ENCODE data around the gene DNPH1. TPM values are rescaled to one million over a fixed set of nuclear protein-coding genes. Genes with fewer than 3 reads are reported as not detected.
A peak's percentile ranks its signal among the peaks of the same experiment; 100 is the strongest.

Gene DNPH1
- total and polyA plus RNA-seq, 3 experiments from 2014 or later = 68.2 to 80.0 (median 68.3) TPM

GRCh38 chr6:43274916-43275597, 45.8 kb upstream of the DNPH1 start:
- Mint-ChIP-seq H3K9me3 (no peaks in the 10 kb centered on the region), H3K27me3 (peaks cover 19 to 43% of the 10 kb centered on the region in 2 donors), H3K27ac (peak overlapping the region in 4 of 8 donors; percentile 2 to 81 (median 44)), H3K4me1 (peaks cover 7 to 19% (median 9%) of the 10 kb centered on the region in 3 donors), H3K4me3 (peak overlapping the region; percentile 58 to 85 (median 78)), H3K36me3 (no peaks in the 10 kb centered on the region)
- Histone ChIP-seq H3K9me3 (ENCODE audit: low read length) (no peaks in the 10 kb centered on the region), H3K27me3 (ENCODE audit: insufficient read depth, low read length, poor library complexity, severe bottlenecking) (peaks cover 18% of the 10 kb centered on the region), H3K4me3 (ENCODE audit: low read length) (peak overlapping the region; percentile 66), H3K4me1 (ENCODE audit: insufficient read depth, low read length) (peaks cover 11% of the 10 kb centered on the region), H3K36me3 (ENCODE audit: insufficient read depth, low read length) (no peaks in the 10 kb centered on the region), H3K27ac (ENCODE audit: low read depth, low read length) (no peak overlapping the region)
- DNase-seq = peak; percentile 11 to 59 (median 15)
- POLR2A ChIA-PET = interaction anchor here (1.2 kb wide), 1 partner anchor 51 kb away, joined by 3 read pairs; no protein-coding TSS in a partner anchor
- CTCF ChIA-PET = interaction anchor here (1.1 kb wide), 1 partner anchor 123 kb away, joined by 3 read pairs; no protein-coding TSS in a partner anchor

GRCh38 chr6:43274127-43274915, 45.0 kb upstream of the DNPH1 start:
- Mint-ChIP-seq H3K27ac (peak overlapping the region in 3 of 8 donors; percentile 47 to 81 (median 70)), H3K4me1 (peaks cover 7 to 19% (median 10%) of the 10 kb centered on the region in 3 donors), H3K9me3 (no peaks in the 10 kb centered on the region), H3K36me3 (no peaks in the 10 kb centered on the region), H3K4me3 (peak overlapping the region; percentile 33 to 84 (median 77)), H3K27me3 (peaks cover 22 to 45% of the 10 kb centered on the region in 2 donors)
- CTCF ChIA-PET = no interaction called here
- Histone ChIP-seq H3K27me3 (ENCODE audit: insufficient read depth, low read length, poor library complexity, severe bottlenecking) (peaks cover 18% of the 10 kb centered on the region), H3K9me3 (ENCODE audit: low read length) (no peaks in the 10 kb centered on the region), H3K36me3 (ENCODE audit: insufficient read depth, low read length) (no peaks in the 10 kb centered on the region), H3K4me1 (ENCODE audit: insufficient read depth, low read length) (peaks cover 11% of the 10 kb centered on the region), H3K4me3 (ENCODE audit: low read length) (no peak overlapping the region), H3K27ac (ENCODE audit: low read depth, low read length) (no peak overlapping the region)
- POLR2A ChIA-PET = no interaction called here
- no peak for DNase-seq

DNA sequence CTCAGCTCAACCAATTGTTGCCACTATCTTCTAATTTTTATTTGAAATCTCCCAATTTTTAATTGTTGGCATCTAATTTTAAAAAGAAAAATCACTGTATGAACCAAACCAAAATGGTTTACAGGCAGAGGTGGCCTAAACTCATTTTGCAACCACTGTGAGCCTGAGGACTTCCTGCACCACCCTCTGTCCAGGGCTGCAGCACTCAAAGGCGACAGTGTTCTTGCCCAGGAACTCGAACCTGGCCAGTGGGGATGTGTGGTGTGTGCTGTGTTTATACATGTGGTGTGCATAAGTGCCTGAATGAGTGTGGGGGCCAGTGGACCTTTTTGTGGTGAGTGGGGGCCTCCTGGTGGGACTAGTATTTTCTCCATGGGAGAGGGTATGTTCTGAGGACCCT, 44.4 kb upstream of the DNPH1 start:
- POLR2A ChIA-PET = no interaction called here
- Mint-ChIP-seq H3K27ac (peak overlapping the region in 2 of 8 donors; percentile 70 to 73), H3K36me3 (no peaks in the 10 kb centered on the region), H3K9me3 (no peaks in the 10 kb centered on the region), H3K4me3 (peak overlapping the region in 5 of 7 donors; percentile 6 to 78 (median 46)), H3K27me3 (peaks cover 23 to 50% of the 10 kb centered on the region in 2 donors), H3K4me1 (peaks cover 11 to 25% (median 16%) of the 10 kb centered on the region in 3 donors)
- CTCF ChIA-PET = no interaction called here
- peaks cover 15% of the 10 kb centered on the region for H3K4me1 ChIP-seq (ENCODE audit: insufficient read depth, low read length)
- H3K36me3 ChIP-seq (ENCODE audit: insufficient read depth, low read length) = no peaks in the 10 kb centered on the region
- no peak for DNase-seq
- no peak overlapping the region for H3K27ac ChIP-seq (ENCODE audit: low read depth, low read length)
- H3K4me3 ChIP-seq (ENCODE audit: low read length) = no peak overlapping the region
- no peaks in the 10 kb centered on the region for H3K9me3 ChIP-seq (ENCODE audit: low read length)
- H3K27me3 ChIP-seq (ENCODE audit: insufficient read depth, low read length, poor library complexity, severe bottlenecking) = peaks cover 18% of the 10 kb centered on the region

GRCh38 chr6:43271944-43272343, 42.7 kb upstream of the DNPH1 start:
- Mint-ChIP-seq H3K9me3 (no peaks in the 10 kb centered on the region), H3K36me3 (no peaks in the 10 kb centered on the region), H3K4me1 (peaks cover 9 to 25% (median 16%) of the 10 kb centered on the region in 3 donors), H3K27me3 (peaks cover 19 to 35% of the 10 kb centered on the region in 2 donors), H3K27ac (peak overlapping the region in 1 of 8 donors; percentile 70), H3K4me3 (peak overlapping the region in 1 of 7 donors; percentile 60)
- DNase-seq = no peak
- no peak overlapping the region for H3K4me3 ChIP-seq (ENCODE audit: low read length)
- H3K4me1 ChIP-seq (ENCODE audit: insufficient read depth, low read length) = peaks cover 16% of the 10 kb centered on the region
- ChIA-PET POLR2A (no interaction called here), CTCF (interaction anchor here (1.0 kb wide), 1 partner anchor 43 kb away, joined by 5 read pairs; the partner anchor contains the start of gene DNPH1)
- no peak overlapping the region for H3K27ac ChIP-seq (ENCODE audit: low read depth, low read length)
- no peaks in the 10 kb centered on the region for H3K9me3 ChIP-seq (ENCODE audit: low read length)
- peaks cover 16% of the 10 kb centered on the region for H3K27me3 ChIP-seq (ENCODE audit: insufficient read depth, low read length, poor library complexity, severe bottlenecking)
- H3K36me3 ChIP-seq (ENCODE audit: insufficient read depth, low read length) = no peaks in the 10 kb centered on the region

DNA sequence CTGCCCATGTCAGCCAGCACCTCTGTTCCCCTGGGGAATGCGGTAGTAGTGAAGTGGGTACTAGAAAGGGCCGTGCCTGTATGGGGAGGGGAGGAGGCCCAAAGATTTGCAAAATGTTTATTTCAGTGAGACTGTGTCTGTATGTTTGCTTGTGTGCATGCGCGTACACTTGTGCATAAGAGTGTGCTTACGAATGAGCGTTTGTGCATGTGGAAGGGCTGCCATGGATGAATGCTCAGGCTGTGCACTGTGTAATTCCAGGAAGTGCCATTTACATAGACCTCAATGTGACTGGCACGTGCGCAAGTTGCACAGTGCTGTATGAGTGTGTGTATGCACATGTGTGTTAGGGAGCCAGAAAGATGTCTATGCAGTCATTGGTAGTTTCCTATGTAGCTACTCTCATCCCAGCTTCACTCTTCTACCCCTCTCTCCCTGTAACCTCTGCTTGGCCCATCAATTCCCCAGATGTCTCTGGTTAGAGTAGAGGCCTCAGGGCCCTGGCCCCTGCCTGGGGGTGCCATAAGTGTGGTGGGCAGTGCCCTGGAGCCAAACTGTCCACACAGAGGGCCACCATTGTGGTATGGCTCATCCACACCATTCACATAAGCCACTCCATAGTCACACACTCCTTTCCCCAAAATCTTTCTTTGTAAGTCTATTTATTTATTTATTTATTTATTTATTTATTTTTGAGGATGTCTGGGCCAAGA, 42.0 kb upstream of the DNPH1 start:
- H3K27me3 Mint-ChIP-seq = peaks cover 17 to 30% of the 10 kb centered on the region in 2 donors
- Histone ChIP-seq H3K9me3 (ENCODE audit: low read length) (no peaks in the 10 kb centered on the region), H3K36me3 (ENCODE audit: insufficient read depth, low read length) (no peaks in the 10 kb centered on the region), H3K4me3 (ENCODE audit: low read length) (no peak overlapping the region), H3K4me1 (ENCODE audit: insufficient read depth, low read length) (peaks cover 11% of the 10 kb centered on the region), H3K27me3 (ENCODE audit: insufficient read depth, low read length, poor library complexity, severe bottlenecking) (peaks cover 9% of the 10 kb centered on the region), H3K27ac (ENCODE audit: low read depth, low read length) (no peak overlapping the region)
- no peak overlapping the region for H3K27ac Mint-ChIP-seq
- ChIA-PET POLR2A (no interaction called here), CTCF (no interaction called here)
- DNase-seq = no peak
- peaks cover 9 to 21% (median 15%) of the 10 kb centered on the region in 3 donors for H3K4me1 Mint-ChIP-seq
- peak overlapping the region in 3 of 7 donors; percentile 0 to 41 (median 3) for H3K4me3 Mint-ChIP-seq
- H3K9me3 Mint-ChIP-seq = no peaks in the 10 kb centered on the region
- no peaks in the 10 kb centered on the region for H3K36me3 Mint-ChIP-seq

DNA sequence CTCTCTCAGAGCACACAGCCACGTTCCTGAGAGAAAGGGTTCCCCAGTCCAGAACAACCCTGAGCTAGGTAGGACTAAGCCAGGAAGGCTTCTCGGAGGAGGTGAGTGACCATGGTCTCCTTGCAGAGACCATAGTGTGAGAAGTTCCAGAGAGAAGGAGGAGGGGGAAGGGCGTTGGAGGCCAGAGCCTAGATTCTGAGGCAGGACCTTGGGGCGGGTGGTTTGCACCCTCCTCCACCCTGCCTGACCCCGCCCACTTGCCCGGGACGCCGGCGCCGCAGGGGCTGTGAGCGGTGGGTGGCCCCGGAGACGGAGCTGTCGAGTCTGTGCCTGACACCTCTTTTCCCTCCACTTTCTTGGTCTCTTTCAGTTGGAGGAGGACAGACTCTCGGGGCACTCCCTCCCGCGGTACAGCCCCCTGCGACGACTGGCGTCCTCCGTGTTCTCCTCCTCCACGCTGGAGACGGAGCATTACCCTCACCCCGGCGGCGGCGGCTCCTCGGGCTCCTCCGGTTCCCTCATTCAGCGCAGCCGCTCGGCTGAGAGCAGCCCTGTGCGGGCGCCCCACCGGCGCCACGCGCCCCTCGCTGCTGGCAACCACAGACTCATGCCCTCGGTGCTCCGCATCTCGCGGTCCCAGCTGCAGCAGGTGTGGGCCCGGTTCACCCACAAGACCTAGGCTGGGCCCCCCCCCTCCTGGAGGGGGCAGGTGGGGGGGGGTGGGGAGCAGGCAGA, 40.2 kb upstream of the DNPH1 start:
- H3K4me3 Mint-ChIP-seq = peak overlapping the region in 6 of 7 donors; percentile 73 to 78 (median 76)
- peaks cover 1% of the 10 kb centered on the region for H3K27me3 ChIP-seq (ENCODE audit: insufficient read depth, low read length, poor library complexity, severe bottlenecking)
- peak; percentile 12 to 56 (median 29) for DNase-seq
- peak overlapping the region; percentile 5 for H3K4me3 ChIP-seq (ENCODE audit: low read length)
- H3K4me1 ChIP-seq (ENCODE audit: insufficient read depth, low read length) = peaks cover 5% of the 10 kb centered on the region
- H3K36me3 Mint-ChIP-seq = no peaks in the 10 kb centered on the region
- H3K27ac Mint-ChIP-seq = no peak overlapping the region
- peaks cover 13 to 20% of the 10 kb centered on the region in 2 donors for H3K27me3 Mint-ChIP-seq
- H3K27ac ChIP-seq (ENCODE audit: low read depth, low read length) = no peak overlapping the region
- no peaks in the 10 kb centered on the region for H3K9me3 Mint-ChIP-seq
- H3K4me1 Mint-ChIP-seq = peaks cover 4 to 11% (median 9%) of the 10 kb centered on the region in 3 donors
- H3K36me3 ChIP-seq (ENCODE audit: insufficient read depth, low read length) = no peaks in the 10 kb centered on the region
- ChIA-PET POLR2A (interaction anchor here (0.6 kb wide), 1 partner anchor 23 kb away, joined by 3 read pairs; no protein-coding TSS in a partner anchor), CTCF (interaction anchor here (1.3 kb wide), 1 partner anchor 13 kb away, joined by 5 read pairs; no protein-coding TSS in a partner anchor)
- H3K9me3 ChIP-seq (ENCODE audit: low read length) = no peaks in the 10 kb centered on the region

GRCh38 chr6:43268782-43269272, 39.5 kb upstream of the DNPH1 start:
- no peak overlapping the region for H3K27ac ChIP-seq (ENCODE audit: low read depth, low read length)
- Mint-ChIP-seq H3K9me3 (no peaks in the 10 kb centered on the region), H3K27me3 (peaks cover 14% of the 10 kb centered on the region in 2 donors), H3K36me3 (no peaks in the 10 kb centered on the region), H3K4me1 (peaks cover 4 to 11% (median 7%) of the 10 kb centered on the region in 3 donors), H3K27ac (no peak overlapping the region), H3K4me3 (peak overlapping the region; percentile 65 to 78 (median 73))
- ChIA-PET CTCF (interaction anchor here (1.3 to 1.8 kb wide), 2 partner anchors 13 to 129 kb away, joined by 5 to 7 read pairs; no protein-coding TSS in a partner anchor), POLR2A (interaction anchor here (0.6 kb wide), 1 partner anchor 23 kb away, joined by 3 read pairs; no protein-coding TSS in a partner anchor)
- H3K9me3 ChIP-seq (ENCODE audit: low read length) = no peaks in the 10 kb centered on the region
- H3K27me3 ChIP-seq (ENCODE audit: insufficient read depth, low read length, poor library complexity, severe bottlenecking) = no peaks in the 10 kb centered on the region
- no peak for DNase-seq
- peaks cover 5% of the 10 kb centered on the region for H3K4me1 ChIP-seq (ENCODE audit: insufficient read depth, low read length)
- H3K36me3 ChIP-seq (ENCODE audit: insufficient read depth, low read length) = no peaks in the 10 kb centered on the region
- peak overlapping the region; percentile 5 for H3K4me3 ChIP-seq (ENCODE audit: low read length)
